GM12891 (cell line): ENCODE results near the gene MGLL.
A peak's percentile ranks its signal among the peaks of the same experiment; 100 is the strongest.

Experiments
- DNase-seq: peaks from one replicate; pipeline ENCODE4 v3.0.0; 2011; ENCODE audit warnings: low spot score; ENCODE audit not compliant: insufficient read length
- FAIRE-seq: peaks from 2 replicates; lab custom pipeline; 2011; peaks lifted over from hg19 to GRCh38; lab: Jason Lieb, UNC
- PAX5 ChIP-seq: IDR thresholded peaks from 2 replicates; pipeline ENCODE4 v1.6.1; 2011; ENCODE audit warnings: low read length, moderate library complexity, mild to moderate bottlenecking; ENCODE audit not compliant: insufficient read depth, severe bottlenecking
- POLR2A ChIP-seq: IDR thresholded peaks from 2 replicates; pipeline ENCODE4 v1.6.1; 2011; ENCODE audit warnings: low read depth, low read length, control low read depth
- POLR2AphosphoS5 ChIP-seq: IDR thresholded peaks from 2 replicates; pipeline ENCODE4 v1.6.1; 2011; ENCODE audit warnings: low read depth, low read length, control low read depth
- POU2F2 ChIP-seq: IDR thresholded peaks from 2 replicates; pipeline ENCODE4 v1.6.1; 2011; ENCODE audit warnings: low read depth, mild to moderate bottlenecking, control low read depth, low read length, moderate library complexity
- SPI1 ChIP-seq: IDR thresholded peaks from 2 replicates; pipeline ENCODE4 v1.6.1; 2011; ENCODE audit warnings: low read depth, low read length, control low read depth
- TAF1 ChIP-seq: IDR thresholded peaks from 2 replicates; pipeline ENCODE4 v1.6.1; 2011; ENCODE audit warnings: low read depth, low read length, control low read depth

Gene MGLL

GRCh38 chr3:127722091-127722784, 100.1 kb downstream of the MGLL start:
- no peak for TF ChIP-seq POU2F2
- no peak for TF ChIP-seq TAF1
- TF ChIP-seq POLR2A, result no peak
- TF ChIP-seq SPI1, result no peak
- no peak for TF ChIP-seq POLR2AphosphoS5
- no peak for TF ChIP-seq PAX5
- no peak for FAIRE-seq
- DNase-seq, result no peak

DNA sequence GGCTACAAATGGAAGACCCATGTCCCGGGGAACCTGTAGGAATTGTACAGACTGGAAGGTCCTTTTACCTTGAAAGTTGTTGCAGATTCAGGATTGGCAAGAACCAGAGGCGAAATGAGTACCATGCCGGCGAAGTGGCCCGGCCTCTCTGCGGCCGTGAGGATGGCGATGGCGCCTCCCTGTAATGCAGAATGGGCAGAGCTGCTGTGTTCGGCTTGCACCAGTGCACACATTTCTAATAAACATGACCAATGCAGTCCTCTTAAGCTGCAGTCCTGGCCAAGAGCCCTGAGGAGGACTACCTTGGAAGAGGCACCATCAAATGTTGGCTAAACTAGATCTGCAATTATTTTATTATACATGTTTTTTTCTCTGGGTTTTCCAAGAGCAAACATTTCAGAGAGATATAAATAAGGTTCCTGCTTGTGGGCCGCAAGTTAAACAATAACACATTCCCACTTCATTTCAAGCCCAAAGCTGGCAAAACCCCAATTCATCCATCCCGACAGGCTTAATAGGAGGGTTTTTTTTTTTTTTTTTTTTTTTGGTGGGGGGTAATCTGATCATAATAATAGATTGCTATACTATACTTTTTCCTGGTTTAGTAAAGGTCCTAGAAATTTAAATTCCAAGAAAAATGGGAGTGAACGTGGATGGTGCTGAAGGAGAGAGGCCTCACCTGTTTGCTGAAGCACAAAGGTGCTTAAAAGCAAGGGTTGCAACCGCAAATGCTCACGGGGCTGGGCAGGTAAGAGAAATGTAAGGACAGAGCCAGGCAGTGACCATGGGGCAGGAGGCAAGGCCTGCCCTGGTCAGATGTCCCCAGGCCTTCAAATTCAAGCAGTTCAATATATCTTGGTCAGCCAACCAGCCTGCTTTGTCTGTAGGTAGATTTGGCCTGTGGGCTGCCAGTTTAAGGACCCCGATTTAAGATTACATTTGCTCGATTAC, 101.1 kb downstream of the MGLL start:
- TF ChIP-seq POU2F2 (no peak), POLR2AphosphoS5 (no peak), TAF1 (no peak)
- FAIRE-seq (no peak), DNase-seq (no peak)

- no peak for FAIRE-seq
- TF ChIP-seq POLR2A, result no peak
- no peak for TF ChIP-seq PAX5
- TF ChIP-seq TAF1, result no peak
- TF ChIP-seq POU2F2, result no peak
- no peak for TF ChIP-seq SPI1
- TF ChIP-seq POLR2AphosphoS5, result no peak
- DNase-seq, result no peak
Observed at GRCh38 chr3:127720161-127720823, 102.0 kb downstream of the MGLL start.

DNA sequence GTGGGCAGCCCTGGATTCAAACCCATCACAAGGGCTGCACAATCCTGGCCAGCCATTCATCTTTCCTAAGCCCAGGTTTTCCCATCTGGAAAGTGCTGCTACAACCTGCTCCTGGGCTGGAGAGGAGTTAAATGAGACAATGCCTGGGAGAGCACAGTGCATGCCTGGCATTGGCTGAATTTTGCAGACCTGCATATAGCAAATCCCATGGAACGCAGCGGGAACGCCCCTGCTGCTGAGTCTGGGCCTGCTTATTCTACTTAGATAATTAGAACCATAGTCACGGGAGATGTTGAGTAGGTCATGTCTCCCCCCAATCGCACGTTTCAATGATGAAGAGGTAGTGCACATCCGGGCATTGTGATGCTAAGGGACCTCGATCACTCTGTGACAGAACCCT, 102.9 kb downstream of the MGLL start:
- no peak for TF ChIP-seq POU2F2
- TF ChIP-seq PAX5, result no peak
- no peak for TF ChIP-seq SPI1
- no peak for TF ChIP-seq TAF1
- no peak for TF ChIP-seq POLR2AphosphoS5
- TF ChIP-seq POLR2A, result no peak
- no peak for DNase-seq
- no peak for FAIRE-seq

DNA sequence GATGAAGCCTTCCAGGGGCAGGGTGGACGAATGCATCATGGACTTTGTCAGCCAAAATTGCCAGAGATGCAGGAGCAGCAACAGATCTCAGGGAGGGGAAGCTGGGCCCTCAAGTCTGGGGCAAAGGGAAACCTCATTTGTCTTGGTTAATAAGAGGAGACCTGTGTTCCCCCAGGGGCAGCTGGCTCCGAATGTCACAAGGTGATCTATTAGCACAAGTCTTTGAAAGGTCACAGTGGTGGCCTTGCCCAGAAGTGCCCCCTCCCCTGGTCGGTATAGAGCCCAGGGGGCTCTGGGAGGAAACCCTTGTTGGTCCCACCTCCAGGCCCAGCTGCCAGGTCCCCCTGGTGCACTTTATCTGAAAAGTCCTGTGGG, 103.4 kb downstream of the MGLL start:
- TF ChIP-seq POLR2AphosphoS5 (no peak), PAX5 (no peak), POU2F2 (no peak), SPI1 (no peak), TAF1 (no peak), POLR2A (no peak)
- DNase-seq (no peak), FAIRE-seq (no peak)

- TF ChIP-seq PAX5 (no peak), POU2F2 (no peak), TAF1 (no peak), POLR2AphosphoS5 (no peak), SPI1 (no peak), POLR2A (no peak)
- DNase-seq (no peak), FAIRE-seq (no peak)
Observed at GRCh38 chr3:127718245-127718915, 103.9 kb downstream of the MGLL start.

GRCh38 chr3:127717357-127718244, 104.7 kb downstream of the MGLL start:
- DNase-seq, result no peak
- peak; percentile 28 for FAIRE-seq
- TF ChIP-seq SPI1 (no peak), POU2F2 (no peak), PAX5 (no peak), POLR2A (no peak), POLR2AphosphoS5 (no peak), TAF1 (no peak)

GRCh38 chr3:127716384-127716783, 105.9 kb downstream of the MGLL start:
- FAIRE-seq (no peak), DNase-seq (no peak)
- TF ChIP-seq POLR2A (no peak), POLR2AphosphoS5 (no peak), POU2F2 (no peak), SPI1 (no peak), TAF1 (no peak), PAX5 (no peak)

GRCh38 chr3:127715532-127715931, 106.8 kb downstream of the MGLL start:
- FAIRE-seq, result no peak
- TF ChIP-seq SPI1 (no peak), POU2F2 (no peak), PAX5 (no peak), POLR2A (no peak), TAF1 (no peak), POLR2AphosphoS5 (no peak)
- DNase-seq, result no peak
